Stimulated activated CD8-positive, alpha-beta memory T cell treated with anti-CD3 and anti-CD28 coated beads, Interleukin-7, amount 100 ng/mL, for 24 hours (primary cell): ENCODE measurements around the gene CATSPERZ.

ENCODE experiments used
- DNase-seq: peaks from one replicate; pipeline ENCODE4 v3.0.0-alpha.2; 2020; ENCODE audit warnings: low read depth

CATSPERZ gene

GRCh38 chr11:64264371-64264852, 35.7 kb upstream of the CATSPERZ start:
- DNase-seq, result no peak

DNA sequence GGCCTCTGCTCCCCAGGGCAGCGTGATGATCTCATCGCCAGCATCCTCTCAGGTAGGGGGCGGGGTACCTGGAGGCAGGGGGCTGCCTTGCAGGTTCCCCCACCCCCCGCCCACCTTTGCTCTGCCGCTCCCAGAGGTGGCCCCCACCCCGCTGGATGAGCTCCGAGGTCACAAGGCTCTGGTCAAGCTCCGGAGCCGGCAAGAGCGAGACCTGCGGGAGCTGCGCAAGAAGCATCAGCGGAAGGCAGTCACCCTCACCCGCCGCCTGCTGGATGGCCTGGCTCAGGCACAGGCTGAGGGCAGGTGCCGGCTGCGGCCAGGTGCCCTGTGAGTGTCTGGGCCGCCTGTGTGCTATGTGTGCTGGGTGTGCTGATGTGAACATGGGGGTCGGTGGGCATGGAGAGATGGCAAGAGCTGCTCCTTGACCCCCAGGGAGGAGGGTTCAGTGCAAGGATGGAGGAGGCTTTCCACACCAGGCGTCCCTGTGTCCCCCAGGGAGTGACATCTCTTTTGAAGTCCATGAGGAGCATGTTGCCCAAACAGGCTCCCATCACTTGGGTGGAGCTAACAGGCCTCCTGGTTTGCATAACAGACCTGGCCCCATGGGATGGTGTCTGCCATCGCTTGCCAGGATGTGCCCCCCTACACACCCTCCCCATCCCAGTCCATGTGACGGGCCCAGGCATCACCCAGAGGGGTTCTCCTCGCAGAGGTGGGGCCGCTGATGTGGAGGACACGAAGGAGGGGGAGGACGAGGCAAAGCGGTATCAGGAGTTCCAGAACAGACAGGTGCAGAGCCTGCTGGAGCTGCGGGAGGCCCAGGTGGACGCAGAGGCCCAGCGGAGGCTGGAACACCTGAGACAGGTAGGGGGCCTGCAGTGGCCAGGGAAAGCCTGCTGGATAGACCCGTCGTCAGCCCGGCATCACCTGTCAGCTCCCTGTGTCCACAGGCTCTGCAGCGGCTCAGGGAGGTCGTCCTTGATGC, 34.7 kb upstream of the CATSPERZ start:
- DNase-seq, result no peak

DNA sequence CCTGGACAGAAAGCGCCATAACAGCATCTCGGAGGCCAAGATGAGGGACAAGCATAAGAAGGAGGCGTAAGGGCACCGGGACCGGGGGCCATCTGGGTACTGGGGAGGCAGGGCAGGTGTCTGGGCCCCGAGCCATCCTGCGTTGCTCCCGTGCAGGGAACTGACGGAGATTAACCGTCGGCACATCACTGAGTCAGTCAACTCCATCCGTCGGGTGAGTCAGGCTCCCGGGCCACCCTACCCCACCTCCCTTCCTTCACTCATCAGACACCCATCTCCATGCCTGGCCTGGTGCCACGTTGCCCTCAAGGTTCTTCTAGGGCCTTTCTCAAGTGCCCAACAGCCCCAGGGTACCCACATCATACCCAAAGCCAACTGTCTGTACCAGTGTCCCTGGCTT, 33.8 kb upstream of the CATSPERZ start:
- no peak for DNase-seq

DNA sequence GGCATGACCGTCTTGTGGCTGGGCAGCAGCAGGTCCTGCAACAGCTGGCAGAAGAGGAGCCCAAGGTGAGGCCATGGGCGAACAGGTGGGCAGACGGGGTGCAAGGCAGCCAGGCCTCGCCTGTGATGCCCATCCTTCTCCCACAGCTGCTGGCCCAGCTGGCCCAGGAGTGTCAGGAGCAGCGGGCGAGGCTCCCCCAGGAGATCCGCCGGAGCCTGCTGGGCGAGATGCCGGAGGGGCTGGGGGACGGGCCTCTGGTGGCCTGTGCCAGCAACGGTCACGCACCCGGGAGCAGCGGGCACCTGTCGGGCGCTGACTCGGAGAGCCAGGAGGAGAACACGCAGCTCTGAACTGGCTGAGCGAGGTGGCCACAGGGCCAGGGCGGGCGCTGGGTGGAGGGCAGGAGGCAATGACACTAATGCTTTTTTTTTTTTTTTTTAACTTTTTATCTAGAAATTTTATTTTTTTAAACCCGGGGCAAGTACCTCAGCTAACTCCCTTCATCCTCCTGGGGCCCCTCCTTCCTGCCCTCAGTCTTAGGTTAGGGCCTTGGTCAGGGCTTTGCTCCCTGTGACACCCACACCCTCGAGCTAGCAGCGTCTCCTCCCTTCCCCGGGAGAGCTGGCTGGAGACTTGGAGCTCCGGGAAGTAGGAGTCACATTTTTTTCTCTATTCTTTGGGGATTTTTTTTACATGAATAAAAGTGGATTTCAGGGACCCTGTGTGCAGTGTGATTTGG, 32.8 kb upstream of the CATSPERZ start:
- DNase-seq, result no peak

GRCh38 chr11:64268025-64268892, 31.9 kb upstream of the CATSPERZ start:
- no peak for DNase-seq

DNA sequence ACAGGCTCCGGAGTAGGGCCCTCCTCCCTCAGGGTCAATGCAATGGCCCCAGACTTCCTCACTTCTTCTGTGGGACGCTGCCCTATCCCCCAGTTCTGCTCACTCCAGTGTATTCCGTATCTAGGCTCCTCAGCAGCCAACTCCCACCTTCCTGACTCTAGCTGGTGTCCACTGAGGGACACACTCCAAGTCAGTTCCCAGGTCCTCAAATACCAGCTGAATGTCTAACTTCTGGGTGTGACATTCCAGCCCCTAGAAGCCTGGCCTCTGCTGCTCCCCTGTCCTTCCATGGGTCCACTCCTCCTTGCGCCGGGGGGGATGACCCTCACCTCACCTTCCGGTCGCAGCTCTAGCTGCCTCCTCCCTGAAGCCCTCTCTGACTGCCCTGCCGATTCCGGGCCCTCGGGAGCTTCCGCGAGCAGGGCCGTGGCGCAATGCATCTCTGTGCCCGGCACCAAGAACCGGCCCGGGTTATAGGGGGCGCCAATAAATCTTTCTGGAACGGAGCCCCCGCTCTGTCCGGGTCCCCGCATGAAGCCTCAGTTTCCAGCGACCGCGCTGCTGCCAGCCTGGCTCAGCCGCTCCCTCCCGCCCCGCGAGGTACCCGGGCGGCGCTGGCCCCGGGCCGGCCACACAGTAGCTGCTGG, 31.1 kb upstream of the CATSPERZ start:
- DNase-seq, result peak; percentile 26

GRCh38 chr11:64269540-64270220, 30.5 kb upstream of the CATSPERZ start:
- DNase-seq, result peak; percentile 97

GRCh38 chr11:64275031-64275800, 24.9 kb upstream of the CATSPERZ start:
- DNase-seq, result no peak

DNA sequence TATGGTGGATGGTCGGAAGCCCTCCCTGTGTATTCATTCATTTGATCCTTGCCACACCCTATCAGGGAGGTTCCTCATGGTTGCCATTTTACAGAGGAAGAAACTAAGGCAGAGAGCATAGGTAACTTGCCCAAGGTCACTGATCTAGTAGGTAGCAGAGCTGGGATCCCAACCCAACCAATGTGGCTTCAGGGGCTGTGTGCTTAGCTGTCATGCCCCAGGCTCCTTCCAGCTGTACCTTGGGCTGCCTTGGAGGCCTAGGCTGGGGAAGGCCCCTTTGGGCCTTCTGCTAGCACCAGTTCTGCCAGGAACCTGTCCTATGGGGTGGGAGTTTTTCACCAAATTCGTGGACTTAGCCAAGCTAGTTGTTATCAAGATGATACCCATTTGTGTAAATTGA, 24.3 kb upstream of the CATSPERZ start:
- no peak for DNase-seq

DNA sequence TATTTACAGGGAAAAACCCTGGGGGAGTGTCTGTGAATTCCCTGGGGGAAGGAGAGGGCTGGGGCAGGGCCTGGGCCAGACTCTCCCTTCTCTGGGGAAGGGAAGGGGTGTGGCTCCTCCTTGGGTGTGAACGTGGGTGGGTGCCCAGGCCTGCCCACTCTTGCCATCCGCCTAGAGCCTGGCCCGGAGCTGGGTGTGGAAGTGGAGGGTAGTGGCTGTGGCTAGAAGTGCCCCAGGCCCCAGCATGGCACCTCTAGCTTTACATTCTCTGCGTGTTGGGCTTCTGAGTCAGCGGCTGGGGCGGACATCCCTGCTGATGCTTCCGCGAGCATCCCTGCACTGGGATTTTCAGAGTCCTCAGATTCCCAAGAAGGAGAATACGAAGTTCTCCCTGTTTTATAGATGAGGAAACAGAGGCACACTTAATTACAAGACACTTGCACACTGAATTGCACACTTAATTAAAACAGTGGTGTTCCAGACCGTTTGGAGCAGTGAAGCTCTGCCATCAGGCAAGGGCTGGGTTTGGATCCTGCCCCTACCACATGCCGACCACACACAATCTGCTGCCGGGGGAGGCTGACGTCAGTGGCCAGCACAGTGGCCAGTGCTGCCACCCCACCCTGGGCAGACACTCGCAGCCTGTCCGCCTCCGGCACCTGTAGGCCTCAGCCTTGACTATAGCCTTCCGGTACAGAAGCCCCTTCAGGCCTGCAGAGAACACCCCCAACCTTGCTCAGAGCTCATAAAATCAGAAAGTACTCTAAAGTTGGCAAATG, 23.3 kb upstream of the CATSPERZ start:
- DNase-seq, result no peak

GRCh38 chr11:64278576-64279190, 21.5 kb upstream of the CATSPERZ start:
- DNase-seq, result no peak

DNA sequence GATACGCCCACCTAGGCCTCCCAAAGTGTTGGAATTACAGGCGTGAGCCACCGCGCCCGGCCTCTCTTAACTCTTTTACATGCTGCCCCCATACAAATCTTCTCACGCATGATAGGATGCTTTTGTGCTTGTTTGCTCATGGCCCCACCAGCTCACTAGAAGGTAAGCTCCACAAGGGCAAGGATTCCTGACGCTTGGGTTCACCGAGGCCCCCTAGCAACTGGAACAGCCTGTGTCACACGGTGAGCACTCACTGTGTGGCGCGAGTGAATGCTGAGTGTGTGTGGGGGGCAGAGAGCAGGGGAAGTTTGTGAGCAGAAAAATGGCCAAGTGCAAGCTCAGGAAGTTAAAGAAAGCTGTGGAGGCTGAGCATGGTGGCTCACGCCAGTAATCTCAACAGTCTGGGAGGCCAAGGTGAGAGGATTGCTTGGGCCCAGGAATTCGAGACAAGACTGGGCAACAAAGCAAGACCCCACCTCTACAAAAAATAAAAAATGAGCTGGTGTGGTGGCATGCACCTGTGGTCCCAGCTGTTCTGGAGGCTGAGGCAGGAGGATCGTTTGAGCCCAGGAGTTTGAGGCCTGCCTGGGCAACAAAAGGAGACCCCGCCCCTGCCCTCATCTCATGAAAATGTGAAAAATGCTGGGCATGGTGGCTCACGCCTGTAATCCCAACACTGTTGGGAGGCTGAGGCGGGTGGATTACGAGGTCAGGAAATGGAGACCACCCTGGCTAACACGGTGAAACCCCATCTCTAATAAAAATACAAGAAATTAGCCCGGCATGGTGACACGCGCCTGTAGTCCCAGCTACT, 18.0 kb upstream of the CATSPERZ start:
- DNase-seq, result no peak

- DNase-seq, result no peak
Measured at GRCh38 chr11:64283092-64283491, 17.1 kb upstream of the CATSPERZ start.

- DNase-seq, result peak; percentile 88
Measured at GRCh38 chr11:64284048-64284961, 15.9 kb upstream of the CATSPERZ start, which contains the start of gene BAD. Gene BAD (minus strand): TSS chr11:64284665. CDS start chr11:64284368, 297 bp downstream.

DNA sequence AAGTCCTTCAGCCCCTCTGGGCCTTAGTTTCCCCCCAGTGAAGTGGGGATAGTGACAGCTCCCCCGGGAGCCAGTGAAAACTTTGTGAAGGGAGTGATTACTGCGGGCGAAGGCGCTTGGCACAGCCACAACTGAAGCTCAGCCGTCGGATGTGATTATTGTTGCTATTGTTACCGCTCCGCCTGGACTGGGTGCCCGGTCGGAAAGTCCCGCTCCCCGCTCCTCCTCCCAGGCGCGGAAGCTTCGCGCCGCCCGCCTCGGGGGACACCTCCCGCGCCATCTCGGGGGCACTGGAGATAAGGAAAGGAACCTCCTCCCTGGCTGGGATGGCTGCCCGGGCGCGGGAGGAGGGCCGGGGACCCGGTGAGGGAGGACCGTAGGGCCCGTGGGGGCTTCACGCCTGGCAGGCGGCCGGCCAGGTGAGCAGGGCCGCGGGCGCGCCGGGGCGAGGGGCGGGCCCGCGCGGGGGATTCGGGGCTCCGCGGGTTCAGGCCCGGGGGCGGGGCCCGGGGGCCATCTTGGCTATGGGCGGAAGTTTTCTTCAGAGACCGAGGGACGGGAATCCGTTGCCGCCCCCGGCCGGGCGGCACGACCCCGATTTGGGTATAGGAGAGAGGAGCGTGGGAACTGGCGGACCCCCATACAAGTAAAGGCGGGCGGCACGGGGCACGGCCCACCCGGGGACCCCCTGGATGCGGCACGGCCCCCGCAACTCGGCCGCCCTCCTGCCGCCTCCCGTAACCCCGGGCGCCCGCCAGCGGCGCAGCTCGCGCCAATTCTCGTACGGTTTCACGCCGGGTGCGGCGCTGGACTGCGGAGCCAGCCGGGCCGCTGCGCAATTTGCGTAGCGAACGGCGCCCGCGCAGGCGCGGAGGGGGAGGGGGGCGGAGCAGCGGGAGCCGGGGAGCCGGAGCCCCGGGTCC, 14.9 kb upstream of the CATSPERZ start, which contains the start of gene GPR137:
TSS of gene GPR137 (plus strand) at position 887 of the 923 bp plus-strand sequence. CDS start 677 bp downstream, outside the sequence.
- peak; percentile 87 for DNase-seq
